GM03348 (cell line): ENCODE results near the gene DOCK6.
A peak's percentile ranks its signal among the peaks of the same experiment; 100 is the strongest.

Source experiments
- DNase-seq: peaks from one replicate; pipeline ENCODE4 v3.0.0; 2012; ENCODE audit warnings: low spot score

The DOCK6 gene

DNA sequence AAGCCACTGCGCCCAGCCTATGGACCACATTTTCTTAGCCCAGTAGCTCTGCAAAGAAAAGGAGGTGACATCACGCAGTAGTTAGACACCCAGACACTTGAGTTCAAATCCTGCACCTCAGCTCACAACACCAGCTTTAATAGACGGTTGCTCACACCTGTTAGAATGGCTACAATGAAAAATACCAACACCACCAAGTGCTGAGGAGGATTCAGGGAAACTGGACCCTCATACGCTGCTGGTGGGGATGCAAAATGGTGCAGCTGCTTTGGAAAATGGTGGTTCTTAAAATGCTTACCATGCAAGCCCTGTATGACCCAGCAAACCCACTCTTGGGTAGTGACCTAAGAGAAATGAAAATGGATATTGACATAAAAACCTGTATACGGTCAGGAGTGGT is 11.7 kb upstream of the DOCK6 start:
- no peak for DNase-seq

DNA sequence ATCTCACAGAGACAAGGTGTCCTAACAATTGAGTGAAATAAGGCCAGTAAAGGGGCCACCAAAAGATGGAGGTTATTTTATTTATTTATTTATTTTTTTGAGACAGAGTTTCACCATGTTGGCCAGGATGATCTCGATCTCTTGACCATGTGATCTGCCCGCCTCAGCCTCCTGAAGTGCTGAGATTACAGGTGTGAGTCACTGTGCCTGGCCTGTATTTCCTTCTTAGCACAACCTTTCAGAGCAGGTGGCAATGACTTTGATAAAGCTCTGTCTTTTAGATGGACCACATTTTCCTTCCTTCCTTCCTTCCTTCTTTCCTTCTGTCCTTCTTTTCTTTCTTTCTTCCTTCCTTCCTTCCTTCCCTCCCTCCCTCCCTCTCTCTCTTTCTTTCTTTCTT is 11.0 kb upstream of the DOCK6 start:
- no peak for DNase-seq

DNA sequence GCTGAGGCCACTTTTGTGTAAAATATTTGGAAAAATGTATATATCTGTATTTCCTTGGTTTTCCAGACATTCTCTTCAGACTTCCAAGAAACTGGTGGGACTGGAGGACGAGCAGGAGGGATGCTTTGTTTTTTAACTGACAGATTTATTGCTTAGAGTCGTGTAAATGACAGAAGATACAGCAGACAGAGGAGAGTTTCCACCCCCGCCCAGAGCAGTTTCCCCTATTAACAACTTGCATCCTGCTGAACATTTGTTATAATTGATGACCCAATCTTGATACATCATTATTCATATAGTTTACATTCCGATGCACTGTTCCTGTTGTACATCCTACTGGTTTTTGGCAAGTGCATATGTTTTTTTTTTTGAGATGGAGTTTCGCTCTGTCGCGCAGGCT is 7.1 kb upstream of the DOCK6 start:
- DNase-seq = no peak

DNA sequence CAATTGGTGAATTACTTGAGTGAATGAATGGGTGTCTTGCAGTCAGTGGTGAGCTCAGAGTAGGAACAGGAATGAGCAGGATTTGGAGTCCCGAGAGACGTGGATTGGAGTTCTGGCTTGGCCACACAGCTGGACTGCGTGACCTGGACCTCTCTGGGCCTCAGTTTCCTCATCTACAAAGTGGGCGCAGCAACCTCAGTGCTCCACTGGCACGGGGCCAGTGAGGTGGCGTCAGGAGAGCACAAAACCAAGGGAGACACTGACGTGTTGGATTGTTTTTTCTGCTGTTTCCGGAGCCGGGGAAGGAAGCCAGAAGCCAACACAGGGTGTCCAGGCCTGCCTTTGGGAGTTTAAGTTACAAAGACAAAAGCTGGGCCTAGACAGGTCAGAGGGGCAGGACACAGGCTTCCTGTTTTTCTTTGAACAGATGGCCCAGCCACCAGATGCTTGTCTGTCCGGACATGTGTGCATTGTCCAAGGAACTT is 6.5 kb upstream of the DOCK6 start:
- no peak for DNase-seq

DNA sequence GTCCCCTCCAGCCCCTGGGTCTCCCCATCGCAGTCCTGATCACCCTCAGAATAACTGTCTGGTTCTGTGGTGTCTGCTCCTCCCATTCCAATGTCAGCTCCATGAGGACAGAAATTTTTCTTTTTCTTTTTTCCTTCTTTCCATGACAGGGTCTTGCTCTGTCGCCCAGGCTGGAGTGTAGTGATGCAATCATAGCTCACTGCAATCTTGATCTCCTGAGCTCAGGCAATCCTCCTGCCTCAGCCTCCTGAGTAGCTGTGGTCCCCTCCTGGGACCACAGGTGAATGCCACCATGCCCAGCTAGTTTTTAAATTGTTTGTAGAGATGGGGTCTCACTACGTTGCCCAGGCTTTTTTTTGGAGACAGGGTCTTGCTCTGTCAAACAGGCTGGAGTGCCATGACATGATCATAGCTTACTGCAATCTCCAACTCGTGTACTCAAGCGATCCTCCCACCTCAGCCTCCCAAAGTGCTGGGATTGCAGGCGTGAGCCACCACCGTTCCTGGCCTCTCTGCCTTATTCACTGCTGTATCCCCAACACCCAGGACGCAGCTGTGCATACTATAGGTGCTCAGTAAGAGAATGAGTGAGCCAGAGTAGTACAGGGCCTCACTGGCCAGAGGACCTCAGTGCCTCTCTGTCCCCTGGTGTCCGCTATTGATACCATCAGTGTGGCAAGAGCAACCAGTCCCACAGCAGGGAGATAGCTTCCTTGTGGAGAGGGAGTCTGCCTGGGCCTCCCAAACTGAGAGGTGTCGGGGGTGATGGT is 5.2 kb upstream of the DOCK6 start:
- no peak for DNase-seq

DNA sequence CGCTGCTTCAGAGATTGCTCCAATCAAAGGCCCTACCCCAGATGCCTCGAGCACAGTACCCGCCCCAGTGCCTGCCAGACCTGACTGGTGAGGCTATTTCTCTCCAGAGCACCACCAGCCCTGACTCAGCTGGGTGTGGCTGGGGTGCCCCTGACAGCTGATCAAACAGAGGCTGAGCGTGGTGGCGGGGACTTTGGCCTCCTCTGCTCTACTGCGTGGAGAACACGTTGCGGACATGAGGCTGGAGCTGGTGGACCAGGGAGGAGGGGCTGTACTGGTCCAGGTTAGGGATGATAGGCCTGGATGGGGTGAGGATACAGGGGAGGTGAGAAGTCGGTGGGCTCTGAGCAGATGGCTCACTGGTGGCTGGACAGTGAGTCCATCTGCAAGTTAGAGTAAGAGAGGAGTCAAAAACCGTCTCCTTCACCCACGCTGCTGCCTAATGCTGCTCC is 3.5 kb upstream of the DOCK6 start:
- no peak for DNase-seq

DNA sequence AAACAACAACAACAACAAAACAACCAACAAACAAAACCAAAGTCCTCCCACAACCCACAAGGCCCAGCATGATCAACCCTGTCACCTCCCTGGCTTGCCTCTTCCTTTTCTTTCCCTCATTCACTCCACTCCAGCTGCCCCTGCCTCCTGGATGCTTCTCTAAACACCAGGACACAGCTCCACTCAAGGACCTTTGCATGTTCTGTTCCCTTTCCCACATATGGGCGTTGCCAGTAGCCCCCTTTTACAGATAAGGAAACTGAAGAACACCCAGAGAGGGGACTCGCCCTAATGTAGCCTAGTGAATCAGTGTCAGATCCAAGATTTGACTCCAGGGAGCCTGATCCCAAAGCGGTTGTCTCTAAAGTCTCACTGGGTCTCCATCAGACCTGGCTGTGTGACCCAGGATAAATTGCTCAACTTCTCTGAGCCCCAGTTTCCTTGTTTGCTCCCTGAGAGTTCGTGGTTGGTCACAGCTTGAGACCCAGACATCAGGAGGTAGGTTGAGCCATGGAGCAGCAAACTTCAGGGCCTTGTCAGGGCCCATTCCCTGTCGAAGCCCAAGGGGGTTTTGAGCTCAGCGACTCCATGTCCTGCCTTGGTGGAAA is 3.0 kb upstream of the DOCK6 start:
- DNase-seq = no peak

DNA sequence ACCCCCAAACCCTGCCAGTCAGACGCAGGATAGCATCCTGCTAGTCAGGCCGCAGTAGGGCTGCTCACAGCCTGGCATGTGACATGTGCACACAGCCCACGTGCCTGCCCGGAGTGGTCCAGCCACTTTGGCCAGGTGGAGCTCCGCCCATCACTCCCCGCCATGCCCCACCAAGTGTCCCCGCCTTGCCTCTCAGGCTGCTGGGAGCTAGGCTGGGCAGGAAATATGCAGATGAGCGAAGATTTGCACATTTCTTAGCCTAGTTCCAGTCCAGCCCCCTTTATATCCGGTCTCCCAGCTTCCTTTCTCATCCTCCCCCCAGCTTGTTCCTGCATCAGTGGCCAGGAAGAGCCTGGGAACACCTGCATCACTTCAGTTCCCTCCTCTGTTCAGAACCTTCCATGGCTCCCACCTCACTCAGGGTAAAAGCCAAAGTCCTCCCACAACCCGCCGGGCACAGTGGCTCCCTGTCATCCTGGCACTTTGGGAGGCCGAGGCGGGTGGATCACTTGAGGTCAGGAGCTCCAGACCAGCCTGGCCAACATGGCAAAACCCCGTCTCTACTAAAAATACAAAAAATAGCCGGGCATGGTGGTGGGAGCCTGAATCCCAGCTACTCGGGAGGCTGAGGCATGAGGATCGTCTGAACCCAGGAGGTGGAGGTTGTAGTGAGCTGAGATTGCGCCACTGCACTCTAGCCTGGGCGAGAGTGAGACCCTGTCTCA is 2.3 kb upstream of the DOCK6 start:
- no peak for DNase-seq

DNA sequence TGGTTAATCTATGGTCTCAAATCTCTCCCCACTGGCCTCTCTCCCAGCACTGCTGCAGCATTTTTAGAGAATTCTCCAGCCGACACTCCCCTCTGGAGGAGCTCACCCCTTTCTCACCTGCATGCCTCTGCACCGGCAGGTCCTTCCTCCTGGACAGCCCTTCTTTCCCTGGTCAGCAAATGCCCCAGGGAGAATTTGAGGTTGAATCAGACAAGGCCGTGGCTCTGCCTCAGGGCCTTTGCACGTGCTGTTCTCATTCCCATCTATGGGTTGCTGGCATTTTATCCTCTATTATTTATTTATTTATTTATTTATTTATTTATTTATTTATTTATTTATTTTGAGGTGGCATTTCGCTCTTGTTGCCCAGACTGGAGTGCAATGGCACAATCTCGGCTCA is 1.4 kb upstream of the DOCK6 start:
- no peak for DNase-seq

DNA sequence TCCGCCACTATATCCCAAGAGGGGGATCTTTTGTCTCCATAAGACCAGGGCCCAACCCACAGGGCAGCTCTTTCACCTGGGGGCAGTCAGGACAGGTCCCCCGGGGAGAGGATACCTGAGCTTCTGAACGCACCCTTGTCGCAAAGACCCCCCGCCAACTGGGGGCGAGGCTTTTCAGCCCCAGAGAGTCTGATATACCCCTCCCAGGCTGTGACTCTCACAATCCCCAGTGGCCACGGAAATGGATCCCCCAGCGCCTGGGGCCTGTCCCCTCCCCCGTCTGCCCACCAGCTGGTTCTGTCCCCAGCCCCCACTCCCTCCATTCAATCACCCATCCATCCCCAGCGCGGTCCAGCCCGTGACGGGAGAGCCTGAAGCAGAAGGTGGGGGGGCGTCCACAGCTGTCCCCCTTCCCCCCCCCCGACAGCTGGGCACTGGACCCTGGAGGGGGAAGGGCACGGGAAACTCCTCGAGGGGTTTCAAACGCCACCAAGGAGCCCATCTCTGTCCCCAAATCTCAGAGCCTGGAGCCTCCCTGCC is 823 bp downstream of the DOCK6 start:
- no peak for DNase-seq

DNA sequence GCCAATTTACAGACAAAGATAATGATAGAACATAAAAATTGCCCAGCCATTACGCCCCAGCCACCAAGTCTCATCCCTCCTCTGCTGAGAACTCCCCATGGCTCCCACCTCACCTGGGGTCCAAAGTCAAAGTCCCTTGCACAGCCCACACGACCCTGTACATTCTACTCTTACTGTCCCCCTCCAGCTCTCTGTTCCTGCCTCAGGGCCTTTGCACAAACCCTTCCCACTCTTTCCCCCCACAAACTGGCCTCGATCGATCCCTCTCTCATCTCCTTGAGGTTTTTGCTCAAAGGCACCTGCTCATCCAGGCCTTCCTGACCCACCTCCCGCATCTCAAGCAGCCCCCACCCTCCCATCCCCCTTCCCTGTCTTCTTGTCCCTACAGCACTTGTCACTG is 1.3 kb downstream of the DOCK6 start:
- DNase-seq = no peak

DNA sequence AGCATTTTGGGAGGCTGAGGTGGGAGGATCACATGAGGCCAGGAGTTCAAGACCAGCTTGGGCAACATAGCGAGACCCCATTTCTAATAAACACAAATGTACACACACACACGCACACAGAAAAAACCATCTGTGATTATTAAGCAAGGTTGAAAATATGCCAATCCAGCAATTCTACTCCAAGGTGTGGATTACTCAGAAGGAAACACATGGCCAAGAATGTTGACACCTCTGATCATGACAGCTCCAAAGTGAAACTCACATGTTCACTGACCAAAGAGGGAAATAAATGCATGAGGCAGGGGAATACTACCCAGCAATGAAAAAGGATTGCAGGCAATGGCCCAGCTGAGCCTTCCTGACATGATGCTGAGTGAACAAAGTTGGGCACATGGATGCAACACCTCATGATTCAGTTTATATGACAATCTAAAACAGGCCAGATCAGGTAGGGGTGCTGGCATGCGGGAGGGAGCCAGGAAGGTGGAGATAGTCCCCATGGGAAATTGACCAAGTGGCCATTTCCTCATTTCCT is 4.4 kb downstream of the DOCK6 start:
- no peak for DNase-seq

DNA sequence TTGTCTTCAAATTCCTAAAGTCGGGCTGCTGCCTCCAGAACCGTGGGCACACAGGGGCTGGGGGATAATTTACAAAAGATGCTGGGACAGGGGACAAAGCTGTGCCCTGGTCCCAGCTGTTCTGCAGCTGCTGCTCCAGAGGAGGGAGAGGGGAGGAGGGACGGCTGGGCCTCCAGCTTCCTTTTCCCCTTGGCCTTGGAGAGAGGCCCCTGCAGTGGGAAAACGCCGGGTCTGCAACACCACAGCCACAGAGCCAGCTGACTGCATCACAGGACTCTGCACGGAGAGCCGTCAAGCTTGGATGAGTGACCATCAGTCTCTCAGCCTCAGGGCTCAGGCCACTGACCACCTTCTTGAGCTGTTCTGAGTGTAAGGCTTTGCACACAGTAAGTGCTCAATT is 6.1 kb downstream of the DOCK6 start:
- DNase-seq = peak; percentile 40

DNA sequence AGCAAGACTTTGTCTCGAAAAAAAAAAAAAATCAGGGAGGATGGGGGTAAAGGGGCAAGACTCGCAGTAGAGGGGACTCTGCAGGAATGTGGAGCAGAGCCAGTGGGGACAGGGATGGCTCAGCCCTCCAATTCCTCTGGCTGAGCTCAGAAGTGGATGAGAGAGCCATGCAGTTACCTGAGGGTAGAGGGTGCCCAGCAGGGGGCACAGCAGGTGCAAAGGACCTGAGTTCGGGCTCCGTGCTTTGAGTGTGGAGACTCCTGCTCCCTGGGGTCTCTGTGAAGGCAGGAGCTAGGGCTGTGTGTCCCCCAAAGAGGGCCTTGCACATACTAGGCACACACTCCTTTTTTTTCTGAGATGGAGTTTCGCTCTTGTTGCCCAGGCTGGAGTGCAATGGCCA is 7.7 kb downstream of the DOCK6 start:
- no peak for DNase-seq

DNA sequence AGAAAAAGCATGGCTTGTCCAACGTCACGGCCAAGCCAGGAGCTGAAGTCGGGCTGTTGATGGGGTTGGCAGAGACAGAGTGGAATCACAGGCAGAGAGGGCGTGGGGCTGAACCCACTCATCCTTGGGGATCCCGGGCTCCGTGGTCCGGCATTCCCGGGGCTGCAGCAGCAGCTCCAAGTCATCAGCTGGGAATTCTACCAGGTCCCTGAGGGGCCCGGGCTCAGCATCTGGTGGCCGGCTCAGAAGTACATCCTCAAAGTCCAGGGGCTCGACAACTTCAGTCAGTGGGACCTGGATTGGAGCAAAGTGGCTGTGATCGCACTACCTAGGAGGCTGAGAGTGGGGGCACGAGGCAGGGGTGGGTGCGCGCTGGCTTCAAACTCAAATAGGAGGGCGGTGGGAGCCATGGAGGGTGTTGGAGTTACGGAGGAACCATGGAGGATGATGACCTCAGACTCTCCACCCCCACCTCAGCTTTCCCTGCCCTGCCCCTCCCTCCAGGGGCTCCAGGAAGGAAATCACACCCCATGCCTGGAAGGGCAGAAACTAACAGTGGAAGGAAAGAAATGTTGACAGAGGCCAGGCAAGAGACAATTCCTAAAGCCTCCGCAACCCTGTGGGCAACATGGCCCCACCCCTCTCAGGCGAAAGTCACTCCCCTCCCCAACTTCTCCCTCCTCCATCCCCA is 9.5 kb downstream of the DOCK6 start:
- no peak for DNase-seq

DNA sequence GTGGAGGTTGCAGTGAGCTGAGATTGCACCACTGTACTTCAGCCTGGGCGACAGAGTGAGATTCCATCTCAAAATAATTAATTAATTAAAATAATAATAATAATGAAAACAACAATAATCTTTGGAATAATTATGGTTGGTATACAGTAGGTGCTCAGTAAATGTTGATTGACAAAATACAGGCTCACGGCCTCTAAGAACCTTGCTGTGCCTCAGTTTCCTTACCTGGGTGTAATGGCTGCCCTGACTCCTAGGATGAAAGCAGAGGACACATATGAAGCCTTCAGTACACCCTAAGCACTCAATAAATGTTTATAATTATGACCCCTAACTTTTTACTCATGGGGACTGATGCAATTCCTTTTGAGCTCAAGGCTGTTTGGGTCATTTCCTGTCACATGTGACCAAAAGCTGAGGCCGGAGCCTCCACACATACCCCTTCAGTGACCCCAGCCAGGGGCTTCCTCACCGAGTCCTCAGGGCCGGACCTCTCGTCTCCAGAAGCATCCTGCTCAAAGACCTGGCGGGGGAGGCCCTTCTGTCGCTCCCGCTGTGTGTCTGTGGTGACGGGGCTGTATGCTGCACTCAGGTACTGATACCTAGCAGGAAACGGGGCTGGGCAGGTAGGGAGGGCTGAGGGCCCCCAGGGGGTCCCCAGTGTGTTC is 10.5 kb downstream of the DOCK6 start:
- DNase-seq = no peak

DNA sequence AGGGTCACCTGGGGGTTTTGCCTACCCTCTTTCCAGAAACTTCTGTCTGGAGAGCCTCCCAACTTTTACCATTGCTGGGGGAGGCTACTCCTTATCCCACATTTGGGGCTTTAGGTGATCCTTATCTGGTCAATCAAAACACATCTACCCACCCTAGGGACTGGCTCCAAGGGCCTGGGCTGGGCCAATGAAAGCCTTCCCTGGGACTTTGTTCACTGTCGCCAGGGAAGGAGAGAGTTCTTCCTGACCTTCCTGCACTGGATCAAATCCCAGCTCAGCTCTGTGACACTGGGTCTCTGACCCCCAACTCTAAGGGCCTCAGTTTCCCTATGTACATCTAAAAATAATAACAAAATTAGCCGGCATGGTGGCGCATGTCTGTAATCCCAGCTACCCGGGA is 11.1 kb downstream of the DOCK6 start:
- DNase-seq = no peak

DNA sequence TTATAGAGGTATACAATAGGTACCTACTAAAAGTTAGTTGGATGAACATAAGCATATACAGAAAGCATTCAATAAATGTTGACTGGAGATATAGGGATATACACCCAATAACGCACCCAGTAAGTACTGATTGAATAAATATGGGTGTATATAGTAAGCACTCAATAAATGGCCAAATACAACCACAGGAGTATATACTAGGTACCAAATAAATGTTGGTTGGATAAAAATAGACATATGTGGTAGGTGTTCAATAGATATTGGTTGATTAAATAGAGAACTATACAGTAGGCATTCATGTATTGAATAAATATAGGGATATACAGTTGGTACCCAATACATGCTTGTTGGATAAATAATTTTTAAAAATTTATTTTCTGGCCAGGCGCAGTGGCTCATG is 13.5 kb downstream of the DOCK6 start:
- DNase-seq = no peak

DNA sequence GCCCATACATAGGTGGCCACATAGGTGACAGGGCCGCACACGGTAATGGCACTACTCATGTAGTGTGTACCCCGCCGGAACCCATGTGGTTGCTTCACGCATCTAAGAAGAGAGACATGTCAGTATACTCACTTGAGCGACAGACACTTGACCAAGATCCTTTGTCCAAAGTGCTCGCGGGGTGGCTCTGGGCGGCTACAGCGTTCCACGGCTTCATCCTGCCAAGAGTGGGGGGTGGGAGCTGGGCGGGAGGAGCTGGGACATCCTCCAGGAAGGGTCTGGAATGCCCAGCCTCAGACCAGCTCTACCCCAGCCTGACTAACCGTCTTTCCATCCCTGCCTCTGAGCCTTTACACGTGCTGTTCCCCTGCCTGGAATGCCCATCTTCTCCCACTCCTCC is 14.4 kb downstream of the DOCK6 start:
- DNase-seq = no peak

DNA sequence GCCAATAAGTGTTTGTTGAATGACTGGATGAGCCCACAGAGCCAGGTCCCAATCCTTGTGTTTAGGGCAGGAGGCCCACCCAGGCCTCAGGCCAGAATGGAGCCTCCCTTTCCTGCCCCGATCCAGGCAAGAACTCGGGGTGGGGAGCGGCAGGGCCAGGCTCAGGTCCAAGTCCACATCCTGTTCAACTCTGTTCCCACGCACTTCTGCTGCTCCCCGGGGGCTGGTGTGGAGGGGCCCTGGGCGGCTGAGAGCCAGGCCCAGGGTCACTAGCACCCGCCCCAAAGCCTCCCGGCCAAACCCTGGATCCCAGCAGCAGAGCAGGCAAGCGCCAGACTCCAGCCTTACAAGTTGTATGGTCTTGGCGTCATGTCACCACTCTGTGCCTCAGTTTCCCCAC is 14.9 kb downstream of the DOCK6 start:
- peak; percentile 37 for DNase-seq

DNA sequence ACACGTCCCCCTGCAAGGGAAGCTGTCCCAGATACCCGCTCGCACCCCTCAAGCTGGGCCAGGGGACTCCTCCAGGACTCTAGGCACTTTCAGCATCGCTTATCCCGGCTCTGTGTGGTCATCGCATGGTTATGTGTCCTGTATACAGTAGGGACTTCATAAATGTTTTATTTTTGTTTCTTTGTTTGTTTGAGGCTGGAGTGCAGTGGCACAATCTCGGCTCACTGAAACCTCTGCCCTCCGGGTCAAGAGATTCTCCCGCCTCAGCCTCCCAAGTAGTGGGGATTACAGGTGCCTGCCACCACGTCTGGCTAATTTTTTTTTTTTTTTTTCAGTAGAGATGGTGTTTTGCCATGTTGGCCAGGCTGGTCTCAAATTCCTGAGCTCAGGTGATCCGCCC is 15.4 kb downstream of the DOCK6 start:
- no peak for DNase-seq
